OCI-LY1 (cell line): ENCODE measurements around the gene ERBB4.

Experiments used
- H2AFZ ChIP-seq: fragments of 200-600 bp; sonication (generic), shearing (Covaris generic); 2 replicates; pipeline ENCODE4 v1.6.0; 2014; ENCODE audit warnings: antibody characterized with exemption, mild to moderate bottlenecking, low read length
- H3F3A ChIP-seq: fragments of 200-600 bp; sonication (generic), shearing (Covaris generic); 2 replicates; pipeline ENCODE4 v1.6.0; 2014; ENCODE audit warnings: mild to moderate bottlenecking, antibody characterized with exemption, low read length, moderate library complexity; ENCODE audit not compliant: insufficient read depth
- H3K27ac ChIP-seq: fragments of 200-600 bp; sonication (generic); 2 replicates; pipeline ENCODE4 v1.5.1; 2014; ENCODE audit warnings: low read length, mixed run types, mild to moderate bottlenecking, low read depth; ENCODE audit not compliant: poor library complexity, severe bottlenecking
- H3K27me3 ChIP-seq: fragments of 200-600 bp; sonication (generic); 2 replicates; pipeline ENCODE4 v1.6.0; 2014; ENCODE audit warnings: antibody characterized with exemption, mild to moderate bottlenecking, low read length, moderate library complexity; ENCODE audit not compliant: insufficient read depth
- H3K36me3 ChIP-seq: fragments of 200-600 bp; sonication (generic); 2 replicates; pipeline ENCODE4 v1.6.1; 2014; ENCODE audit warnings: mild to moderate bottlenecking, antibody characterized with exemption, low read length, moderate library complexity, mixed read lengths; ENCODE audit not compliant: insufficient read depth
- H3K4me1 ChIP-seq: fragments of 200-600 bp; sonication (generic); 2 replicates; pipeline ENCODE4 v1.5.1; 2014; ENCODE audit warnings: mild to moderate bottlenecking, low read length, moderate library complexity; ENCODE audit not compliant: insufficient read depth, severe bottlenecking
- H3K4me2 ChIP-seq: fragments of 200-600 bp; sonication (generic), shearing (Covaris generic); 2 replicates; pipeline ENCODE4 v1.6.1; 2014; ENCODE audit warnings: low read length
- H3K4me3 ChIP-seq: fragments of 200-600 bp; sonication (generic); 2 replicates; pipeline ENCODE4 v1.5.1; 2014; ENCODE audit warnings: low read length, low read depth, mild to moderate bottlenecking, mixed read lengths; ENCODE audit not compliant: poor library complexity, severe bottlenecking
- H3K79me2 ChIP-seq: fragments of 200-600 bp; shearing (Covaris generic); 2 replicates; pipeline ENCODE4 v1.6.1; 2016; ENCODE audit warnings: mixed run types, low read length, mixed read lengths; ENCODE audit not compliant: insufficient read depth
- H3K9ac ChIP-seq: fragments of 200-600 bp; sonication (generic), shearing (Covaris generic); 2 replicates; pipeline ENCODE4 v1.6.1; 2014; ENCODE audit warnings: mild to moderate bottlenecking, low read length, mixed read lengths
- H3K9me2 ChIP-seq: fragments of 200-600 bp; sonication (generic), shearing (Covaris generic); 2 replicates; pipeline ENCODE4 v1.6.1; 2014; ENCODE audit warnings: low read depth, mild to moderate bottlenecking, low read length, mixed read lengths
- H3K9me3 ChIP-seq: fragments of 200-600 bp; shearing (Covaris generic); 2 replicates; pipeline ENCODE4 v1.6.1; 2014; ENCODE audit warnings: low read length, mixed read lengths
- H4K20me1 ChIP-seq: fragments of 200-600 bp; sonication (generic), shearing (Covaris generic); 2 replicates; pipeline ENCODE4 v1.6.0; 2016; ENCODE audit warnings: mild to moderate bottlenecking, low read length; ENCODE audit not compliant: insufficient read depth
- EZH2 ChIP-seq: fragments of 200-600 bp; sonication (generic), shearing (Covaris generic); IDR thresholded peaks from 2 replicates; pipeline ENCODE4 v1.8.0; 2017; ENCODE audit warnings: borderline replicate concordance, mixed run types, mild to moderate bottlenecking, antibody characterized with exemption, low read length, moderate library complexity, mixed read lengths
- TF ChIP-seq, protein P1 (sequence below): fragments of 200-600 bp; sonication (generic), shearing (Covaris generic); IDR thresholded peaks from 2 replicates; pipeline ENCODE4 v1.5.1; 2017; ENCODE audit warnings: mild to moderate bottlenecking, antibody characterized with exemption, low read length, moderate library complexity, mixed read lengths

The ERBB4 gene

DNA sequence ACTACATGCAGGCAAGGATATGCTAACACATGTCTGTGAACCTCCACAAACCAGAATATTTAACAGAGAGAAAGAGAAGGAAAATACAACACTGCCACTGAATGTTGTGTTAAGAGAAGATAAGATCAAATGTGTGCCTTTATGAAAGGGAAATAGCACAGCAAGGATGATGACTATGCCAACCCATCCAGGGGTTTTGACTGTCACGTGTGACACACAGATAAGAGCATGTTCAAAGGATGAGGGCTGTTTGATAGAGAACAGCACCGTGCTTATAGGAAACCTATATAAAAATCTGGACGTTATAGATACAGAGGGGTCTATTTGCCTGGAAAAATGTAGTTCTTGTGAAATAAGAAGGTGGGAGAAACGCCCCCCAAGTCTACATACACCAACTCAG, 1070.4 kb downstream of the ERBB4 start:
- H3K9me3 ChIP-seq: no peaks in the 10 kb centered on the region
- no peaks in the 10 kb centered on the region for H3F3A ChIP-seq
- H3K4me3 ChIP-seq: no peak overlapping the region
- H3K27me3 ChIP-seq: no peaks in the 10 kb centered on the region
- no peak overlapping the region for H3K27ac ChIP-seq
- no peak overlapping the region for H3K4me2 ChIP-seq
- H3K4me1 ChIP-seq: peaks cover 12% of the 10 kb centered on the region
- TF ChIP-seq EZH2: no peak
- TF ChIP-seq, protein P1, sequence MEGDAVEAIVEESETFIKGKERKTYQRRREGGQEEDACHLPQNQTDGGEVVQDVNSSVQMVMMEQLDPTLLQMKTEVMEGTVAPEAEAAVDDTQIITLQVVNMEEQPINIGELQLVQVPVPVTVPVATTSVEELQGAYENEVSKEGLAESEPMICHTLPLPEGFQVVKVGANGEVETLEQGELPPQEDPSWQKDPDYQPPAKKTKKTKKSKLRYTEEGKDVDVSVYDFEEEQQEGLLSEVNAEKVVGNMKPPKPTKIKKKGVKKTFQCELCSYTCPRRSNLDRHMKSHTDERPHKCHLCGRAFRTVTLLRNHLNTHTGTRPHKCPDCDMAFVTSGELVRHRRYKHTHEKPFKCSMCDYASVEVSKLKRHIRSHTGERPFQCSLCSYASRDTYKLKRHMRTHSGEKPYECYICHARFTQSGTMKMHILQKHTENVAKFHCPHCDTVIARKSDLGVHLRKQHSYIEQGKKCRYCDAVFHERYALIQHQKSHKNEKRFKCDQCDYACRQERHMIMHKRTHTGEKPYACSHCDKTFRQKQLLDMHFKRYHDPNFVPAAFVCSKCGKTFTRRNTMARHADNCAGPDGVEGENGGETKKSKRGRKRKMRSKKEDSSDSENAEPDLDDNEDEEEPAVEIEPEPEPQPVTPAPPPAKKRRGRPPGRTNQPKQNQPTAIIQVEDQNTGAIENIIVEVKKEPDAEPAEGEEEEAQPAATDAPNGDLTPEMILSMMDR: no peak
- H3K9me2 ChIP-seq: no peaks in the 10 kb centered on the region
- no peaks in the 10 kb centered on the region for H4K20me1 ChIP-seq
- H3K36me3 ChIP-seq: no peaks in the 10 kb centered on the region
- H3K9ac ChIP-seq: no peak overlapping the region
- H3K79me2 ChIP-seq: no peaks in the 10 kb centered on the region
- no peak overlapping the region for H2AFZ ChIP-seq

DNA sequence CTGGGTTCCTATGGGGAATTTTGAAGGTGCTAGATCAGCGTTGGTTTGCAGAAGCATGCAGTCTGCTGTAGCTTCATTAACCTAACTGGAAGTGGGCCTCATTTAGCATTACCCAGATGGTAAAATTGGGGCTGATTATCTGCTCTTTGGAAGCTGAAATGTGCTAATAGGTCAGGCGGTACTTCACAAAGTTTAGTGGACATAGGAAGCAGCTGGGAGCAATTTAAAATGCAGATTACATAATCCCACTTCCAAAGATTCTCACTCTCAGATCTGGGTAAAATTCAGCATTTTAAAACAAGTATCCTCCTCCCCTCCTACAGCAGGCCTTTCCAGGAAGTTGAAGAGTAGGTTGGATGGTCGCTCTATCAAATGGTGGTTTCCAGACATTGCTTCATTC, 1075.2 kb downstream of the ERBB4 start:
- H3K4me3 ChIP-seq: no peak overlapping the region

GRCh38 chr2:211458974-211459373, 1079.6 kb downstream of the ERBB4 start:
- no peaks in the 10 kb centered on the region for H3F3A ChIP-seq
- no peaks in the 10 kb centered on the region for H3K79me2 ChIP-seq
- no peaks in the 10 kb centered on the region for H3K27me3 ChIP-seq
- H3K27ac ChIP-seq: no peak overlapping the region
- H2AFZ ChIP-seq: no peak overlapping the region
- H3K9ac ChIP-seq: no peak overlapping the region
- H3K9me2 ChIP-seq: no peaks in the 10 kb centered on the region
- no peak for TF ChIP-seq EZH2
- TF ChIP-seq, protein P1: no peak
- H4K20me1 ChIP-seq: no peaks in the 10 kb centered on the region
- no peak overlapping the region for H3K4me2 ChIP-seq
- H3K36me3 ChIP-seq: no peaks in the 10 kb centered on the region
- H3K4me1 ChIP-seq: peaks cover 12% of the 10 kb centered on the region
- H3K9me3 ChIP-seq: no peaks in the 10 kb centered on the region
- H3K4me3 ChIP-seq: no peak overlapping the region

More for the DNA sequence above, 1075.2 kb downstream of the ERBB4 start:
- no peaks in the 10 kb centered on the region for H3K27me3 ChIP-seq
- no peak overlapping the region for H3K9ac ChIP-seq
- no peaks in the 10 kb centered on the region for H4K20me1 ChIP-seq
- no peaks in the 10 kb centered on the region for H3K9me2 ChIP-seq
- no peaks in the 10 kb centered on the region for H3K4me1 ChIP-seq
- H3F3A ChIP-seq: no peaks in the 10 kb centered on the region
- H3K79me2 ChIP-seq: no peaks in the 10 kb centered on the region
- no peak overlapping the region for H3K27ac ChIP-seq
- H3K9me3 ChIP-seq: no peaks in the 10 kb centered on the region
- no peak overlapping the region for H3K4me2 ChIP-seq
- no peak for TF ChIP-seq EZH2
- TF ChIP-seq, protein P1: no peak
- no peak overlapping the region for H2AFZ ChIP-seq
- H3K36me3 ChIP-seq: no peaks in the 10 kb centered on the region
